ELF-1 (cell line): ENCODE results near the gene RAPGEF4.

Experiments used
- DNase-seq: peaks from one replicate; pipeline ENCODE4 v3.0.0-alpha.2; 2016; ENCODE audit warnings: low read depth, low spot score

RAPGEF4 gene

GRCh38 chr2:172997031-172997430 is 261.4 kb downstream of the RAPGEF4 start:
- no peak for DNase-seq

- no peak for DNase-seq
These were observed 263.1 kb downstream of the RAPGEF4 start for GRCh38 chr2:172998547-172999272.

- DNase-seq: peak; percentile 21
These were observed 264.2 kb downstream of the RAPGEF4 start for GRCh38 chr2:172999641-173000386.

- no peak for DNase-seq
These were observed 266.3 kb downstream of the RAPGEF4 start for GRCh38 chr2:173001664-173002604.

- DNase-seq: no peak
These were observed 267.3 kb downstream of the RAPGEF4 start for GRCh38 chr2:173002751-173003541.

- no peak for DNase-seq
These were observed 273.1 kb downstream of the RAPGEF4 start for GRCh38 chr2:173008786-173009185.

GRCh38 chr2:173010233-173010632 is 274.6 kb downstream of the RAPGEF4 start:
- DNase-seq: no peak

GRCh38 chr2:173016451-173016850 is 280.8 kb downstream of the RAPGEF4 start:
- no peak for DNase-seq

- DNase-seq: no peak
These were observed 282.2 kb downstream of the RAPGEF4 start for GRCh38 chr2:173017646-173018420.

- no peak for DNase-seq
These were observed 284.1 kb downstream of the RAPGEF4 start for GRCh38 chr2:173019755-173020154.

GRCh38 chr2:173021939-173022371 is 286.3 kb downstream of the RAPGEF4 start:
- DNase-seq: no peak

GRCh38 chr2:173023718-173024117 is 288.1 kb downstream of the RAPGEF4 start:
- DNase-seq: no peak

- DNase-seq: no peak
These were observed 290.8 kb downstream of the RAPGEF4 start for GRCh38 chr2:173026479-173026878.

- DNase-seq: peak; percentile 58
These were observed 291.8 kb downstream of the RAPGEF4 start for GRCh38 chr2:173027181-173028128.

GRCh38 chr2:173028141-173028540 is 292.5 kb downstream of the RAPGEF4 start:
- DNase-seq: no peak

- no peak for DNase-seq
These were observed 293.0 kb downstream of the RAPGEF4 start for GRCh38 chr2:173028671-173029070.

- DNase-seq: no peak
These were observed 295.2 kb downstream of the RAPGEF4 start for GRCh38 chr2:173030561-173031490.

- no peak for DNase-seq
These were observed 296.4 kb downstream of the RAPGEF4 start for GRCh38 chr2:173032032-173032431.
